Retinal pigment epithelial cell (primary cell): ENCODE results near the gene POU2F3.
"Not testable (repeated sequence)": the region's sequence is repeated elsewhere in the genome, so short reads cannot be mapped to it uniquely, and the experiment has no call there.

Experiments
- DNase-seq: peaks from one replicate; pipeline ENCODE4 v3.0.0-alpha.2; 2010; ENCODE audit warnings: low read depth
- H3K4me3 ChIP-seq: 2 replicates; pipeline ENCODE4 v1.5.1; 2011; ENCODE audit warnings: mild to moderate bottlenecking, low read length, control low read depth, moderate library complexity
- CTCF ChIP-seq: conservative IDR thresholded peaks from 2 replicates; pipeline ENCODE4 v1.5.1; 2011; ENCODE audit warnings: low read depth, low read length, control low read depth, inconsistent platforms

POU2F3 gene

GRCh38 chr11:120243221-120243620, 3.3 kb downstream of the POU2F3 start:
- no peak for DNase-seq
- TF ChIP-seq CTCF, result no peak
- no peak overlapping the region for H3K4me3 ChIP-seq

DNA sequence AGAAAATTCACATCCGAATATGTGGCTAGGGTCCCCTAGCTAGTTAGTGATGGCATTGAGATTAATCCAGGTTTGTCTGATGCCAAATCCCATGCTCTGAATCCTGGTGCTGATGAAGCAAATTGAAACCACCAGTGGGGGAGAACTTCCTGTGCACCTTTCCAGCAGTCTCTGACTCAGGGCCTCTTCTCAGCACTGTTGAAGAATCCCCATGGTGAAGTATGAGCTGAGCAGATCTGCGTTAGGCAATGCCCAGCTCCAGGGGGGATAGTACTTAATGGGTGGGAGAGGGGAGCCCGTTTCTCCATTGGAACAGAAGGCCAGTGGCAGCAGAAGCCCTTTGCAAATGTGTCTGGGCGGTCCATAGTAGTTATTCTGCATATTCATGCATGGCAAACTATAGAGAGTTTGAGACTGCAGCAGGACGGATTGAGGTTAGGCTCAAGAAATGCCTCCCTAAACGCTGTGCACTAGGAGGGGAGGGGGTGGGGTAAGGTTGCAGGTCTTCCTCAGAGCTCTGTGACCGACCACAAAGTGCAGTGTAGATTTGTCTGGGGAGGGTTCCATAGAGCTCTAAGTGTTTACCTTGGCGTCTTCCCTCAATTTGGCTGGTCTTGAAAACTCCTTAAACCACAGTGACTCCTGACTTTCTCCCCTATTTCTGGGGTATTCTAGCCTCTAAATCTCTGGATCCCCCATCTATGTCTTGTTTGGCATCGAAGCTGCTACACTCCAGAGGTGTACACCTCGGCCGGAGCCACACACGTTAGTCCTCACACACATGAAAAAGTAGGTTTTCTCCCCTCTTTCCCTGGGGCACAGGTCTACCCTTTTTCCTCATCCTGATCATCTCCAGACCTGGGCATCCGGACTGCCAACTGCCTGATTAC, 4.8 kb downstream of the POU2F3 start:
- no peak overlapping the region for H3K4me3 ChIP-seq
- no peak for DNase-seq
- no peak for TF ChIP-seq CTCF

- H3K4me3 ChIP-seq, result no peak overlapping the region
- TF ChIP-seq CTCF, result no peak
Measured at GRCh38 chr11:120245434-120245833, 5.5 kb downstream of the POU2F3 start.

DNA sequence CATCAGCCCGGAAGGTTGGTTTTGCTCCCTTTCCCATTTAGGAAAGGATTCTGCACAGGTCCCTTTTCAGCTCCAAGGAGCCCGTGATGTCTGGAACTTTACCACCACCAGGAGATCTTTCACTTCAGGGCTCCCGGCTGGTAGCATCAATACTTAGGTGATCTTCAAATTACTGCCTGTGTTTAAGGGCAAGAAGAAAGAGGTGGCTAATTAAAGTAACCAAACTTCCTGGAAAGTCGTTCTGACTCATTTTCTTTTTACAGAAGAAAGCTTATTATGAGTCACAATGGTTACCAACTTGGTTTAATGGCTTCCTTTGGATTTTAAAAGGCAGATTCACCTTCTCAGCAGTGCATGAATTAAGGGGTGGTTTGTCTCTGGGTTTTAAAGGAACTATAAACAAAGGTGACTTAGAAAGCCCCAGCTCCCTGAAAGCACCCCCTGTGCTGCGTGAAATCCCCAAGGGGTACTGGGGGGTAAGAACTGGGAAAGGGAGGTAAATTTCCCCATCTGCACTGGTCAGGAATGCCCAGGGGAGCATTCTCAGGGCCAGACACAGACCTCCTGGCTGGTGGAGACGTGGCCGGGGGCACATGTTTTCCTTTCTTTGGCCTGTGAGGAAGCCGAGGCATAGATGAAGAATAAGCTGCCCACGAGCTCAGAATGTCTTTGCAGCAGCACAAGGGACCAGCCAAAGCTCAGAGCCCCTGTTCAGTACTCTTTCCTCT, 8.8 kb downstream of the POU2F3 start:
- TF ChIP-seq CTCF, result no peak
- no peak for DNase-seq
- H3K4me3 ChIP-seq, result no peak overlapping the region

More at GRCh38 chr11:120245434-120245833, 5.5 kb downstream of the POU2F3 start:
- DNase-seq, result no peak

DNA sequence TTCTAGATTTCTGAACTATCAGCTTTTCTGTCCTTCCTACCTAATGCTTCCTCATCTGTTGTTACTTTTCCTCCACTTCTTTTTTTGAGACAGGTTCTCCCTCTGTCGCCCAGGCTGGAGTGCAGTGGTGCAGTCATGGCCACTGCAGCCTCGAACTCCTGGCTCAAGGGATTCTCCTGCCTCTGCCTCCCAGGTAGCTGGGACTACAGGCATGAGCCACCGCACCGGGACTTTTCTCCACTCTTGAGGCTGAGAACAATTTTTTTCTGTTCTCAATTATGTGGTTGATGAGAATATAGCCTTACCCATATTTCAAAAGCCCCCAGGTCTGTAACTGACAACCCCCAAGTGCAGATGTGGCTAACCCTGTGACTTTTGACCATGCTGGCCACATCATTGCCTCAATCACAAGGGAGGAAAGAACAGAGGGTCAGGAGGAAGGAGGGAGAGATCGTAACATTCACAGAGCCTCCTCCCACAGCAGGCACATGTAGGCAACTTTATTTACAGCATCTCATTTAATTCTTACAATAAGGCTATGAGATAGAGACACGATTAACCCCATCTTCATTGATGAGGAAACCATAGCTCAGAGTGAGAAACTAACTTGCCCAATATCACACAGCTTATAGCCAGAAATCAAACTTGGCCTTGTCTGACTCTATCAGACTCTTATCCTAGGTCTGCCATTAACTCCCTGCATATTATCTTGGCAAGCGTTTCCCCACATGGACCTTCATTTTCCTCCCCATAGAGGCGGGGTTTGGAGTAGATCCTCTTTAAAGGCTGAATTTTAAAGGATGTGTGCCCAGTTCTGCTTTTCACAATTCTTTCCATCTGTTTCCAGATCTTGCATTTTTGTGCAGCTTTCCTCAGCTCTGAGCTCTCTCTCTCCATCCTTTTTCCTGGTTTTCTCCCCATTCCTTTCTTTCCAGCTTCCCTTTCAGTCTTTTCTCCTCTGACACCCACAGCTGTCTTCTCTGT, 9.6 kb downstream of the POU2F3 start:
- no peak overlapping the region for H3K4me3 ChIP-seq
- DNase-seq, result no peak
- TF ChIP-seq CTCF, result no peak

- not testable (repeated sequence) for H3K4me3 ChIP-seq, DNase-seq
Measured at GRCh38 chr11:120253377-120253776, 13.4 kb downstream of the POU2F3 start.
